ENCODE results near the gene NEIL1.
"Not testable (repeated sequence)": the region's sequence is repeated elsewhere in the genome, so short reads cannot be mapped to it uniquely, and the experiment has no call there.

The NEIL1 gene

GRCh38 chr15:75371901-75372688 lies 25.3 kb downstream of the NEIL1 start:
- no peak for DNase-seq (ENCODE audit: low read depth in 2 of 3, low spot score in 2 of 3)

GRCh38 chr15:75380773-75381172 lies 33.9 kb downstream of the NEIL1 start:
- DNase-seq (ENCODE audit: low read depth in 2 of 3, low spot score in 2 of 3), result no peak

- not testable (repeated sequence) for DNase-seq (ENCODE audit: low read depth in 2 of 3, low spot score in 2 of 3)
These were observed 37.1 kb downstream of the NEIL1 start for GRCh38 chr15:75383986-75384385.

GRCh38 chr15:75389791-75390382 lies 43.0 kb downstream of the NEIL1 start:
- no peak for DNase-seq (ENCODE audit: low read depth in 2 of 3, low spot score in 2 of 3)

- DNase-seq (ENCODE audit: low read depth in 2 of 3, low spot score in 2 of 3), result no peak
These were observed 50.7 kb downstream of the NEIL1 start for GRCh38 chr15:75397494-75397893.

GRCh38 chr15:75403892-75404291 lies 57.1 kb downstream of the NEIL1 start:
- no peak for DNase-seq (ENCODE audit: low read depth in 2 of 3, low spot score in 2 of 3)

Data from activated CD8-positive, alpha-beta memory T cell treated with anti-CD3 and anti-CD28 coated beads for 48 hours (primary cell).